Type B pancreatic cell (in vitro differentiated cells): ENCODE results near the gene INSR. TPM values are rescaled to one million over a fixed set of nuclear protein-coding genes. Genes with fewer than 3 reads are reported as not detected.
"Not testable (repeated sequence)": the region's sequence is repeated elsewhere in the genome, so short reads cannot be mapped to it uniquely, and the experiment has no call there.

Source experiments
- DNase-seq: peaks from one replicate; pipeline ENCODE4 v3.0.0; 2021; ENCODE audit warnings: mixed read lengths; ENCODE audit not compliant: unreplicated experiment; ENCODE audit errors: extremely low spot score
- H3K27ac Mint-ChIP-seq: 2 replicates; pipeline ENCODE4 v1.8.0; 2021; ENCODE audit warnings: mild to moderate bottlenecking, mixed read lengths
- H3K27me3 Mint-ChIP-seq: 2 replicates; pipeline ENCODE4 v1.8.0; 2021; ENCODE audit warnings: mixed read lengths
- H3K36me3 Mint-ChIP-seq: 2 replicates; pipeline ENCODE4 v1.8.0; 2021; ENCODE audit warnings: mixed read lengths
- H3K4me1 Mint-ChIP-seq: one replicate; pipeline ENCODE4 v1.8.0; 2021; ENCODE audit warnings: mixed read lengths; ENCODE audit not compliant: unreplicated experiment
- H3K4me3 Mint-ChIP-seq: 2 replicates; pipeline ENCODE4 v1.8.0; 2021; ENCODE audit warnings: mild to moderate bottlenecking, mixed read lengths
- H3K9me3 Mint-ChIP-seq: 2 replicates; pipeline ENCODE4 v1.8.0; 2021; ENCODE audit warnings: mixed read lengths
- total RNA-seq: library from RNA; stranded (reverse); gene quantifications from 2 replicates; pipeline ENCODE4 v1.2.1, GENCODE V29; 2021; ENCODE audit warnings: low replicate concordance
- TF ChIP-seq, protein P1 (sequence below): fragments of 200-600 bp; sonication (generic); conservative IDR thresholded peaks from 2 replicates; pipeline ENCODE4 v1.5.0; 2021; ENCODE audit warnings: antibody characterized with exemption, mild to moderate bottlenecking

Gene INSR
- total RNA-seq, 1 donor from 2014 or later: 33.7 TPM

GRCh38 chr19:7230826-7231225, 63.4 kb downstream of the INSR start:
- Mint-ChIP-seq H3K36me3 (no peaks in the 10 kb centered on the region), H3K4me3 (no peak overlapping the region), H3K27ac (no peak overlapping the region), H3K9me3 (no peaks in the 10 kb centered on the region), H3K4me1 (peaks cover 11% of the 10 kb centered on the region), H3K27me3 (no peaks in the 10 kb centered on the region)
- TF ChIP-seq, protein P1, sequence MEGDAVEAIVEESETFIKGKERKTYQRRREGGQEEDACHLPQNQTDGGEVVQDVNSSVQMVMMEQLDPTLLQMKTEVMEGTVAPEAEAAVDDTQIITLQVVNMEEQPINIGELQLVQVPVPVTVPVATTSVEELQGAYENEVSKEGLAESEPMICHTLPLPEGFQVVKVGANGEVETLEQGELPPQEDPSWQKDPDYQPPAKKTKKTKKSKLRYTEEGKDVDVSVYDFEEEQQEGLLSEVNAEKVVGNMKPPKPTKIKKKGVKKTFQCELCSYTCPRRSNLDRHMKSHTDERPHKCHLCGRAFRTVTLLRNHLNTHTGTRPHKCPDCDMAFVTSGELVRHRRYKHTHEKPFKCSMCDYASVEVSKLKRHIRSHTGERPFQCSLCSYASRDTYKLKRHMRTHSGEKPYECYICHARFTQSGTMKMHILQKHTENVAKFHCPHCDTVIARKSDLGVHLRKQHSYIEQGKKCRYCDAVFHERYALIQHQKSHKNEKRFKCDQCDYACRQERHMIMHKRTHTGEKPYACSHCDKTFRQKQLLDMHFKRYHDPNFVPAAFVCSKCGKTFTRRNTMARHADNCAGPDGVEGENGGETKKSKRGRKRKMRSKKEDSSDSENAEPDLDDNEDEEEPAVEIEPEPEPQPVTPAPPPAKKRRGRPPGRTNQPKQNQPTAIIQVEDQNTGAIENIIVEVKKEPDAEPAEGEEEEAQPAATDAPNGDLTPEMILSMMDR: no peak
- DNase-seq: no peak

DNA sequence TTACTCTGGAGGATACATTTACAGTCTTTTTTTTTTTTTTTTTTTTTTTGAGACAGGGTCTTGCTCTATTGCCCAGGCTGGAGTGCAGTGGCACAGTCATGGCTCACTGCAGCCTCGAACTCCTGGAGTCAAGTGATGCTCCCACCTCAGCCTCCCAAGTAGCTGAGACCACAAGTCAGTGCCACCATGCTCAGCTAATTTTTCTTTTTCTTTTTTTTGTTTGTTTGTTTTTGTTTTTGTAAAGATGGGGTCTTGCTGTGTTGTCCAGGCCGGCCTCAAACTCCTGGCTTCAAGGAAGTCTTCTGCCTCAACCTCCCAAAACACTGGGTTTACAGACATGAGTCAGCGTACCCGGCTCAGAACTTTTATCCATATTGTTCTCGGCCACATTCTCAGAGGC, 64.5 kb downstream of the INSR start:
- Mint-ChIP-seq H3K36me3 (no peaks in the 10 kb centered on the region), H3K27me3 (no peaks in the 10 kb centered on the region), H3K4me1 (peaks cover 7% of the 10 kb centered on the region), H3K9me3 (no peaks in the 10 kb centered on the region), H3K27ac (no peak overlapping the region), H3K4me3 (no peak overlapping the region)
- TF ChIP-seq, protein P1: no peak
- DNase-seq: no peak

GRCh38 chr19:7228935-7229541, 65.2 kb downstream of the INSR start:
- TF ChIP-seq, protein P1: no peak
- H3K4me3 Mint-ChIP-seq: no peak overlapping the region
- H3K27me3 Mint-ChIP-seq: no peaks in the 10 kb centered on the region
- no peak overlapping the region for H3K27ac Mint-ChIP-seq
- H3K36me3 Mint-ChIP-seq: no peaks in the 10 kb centered on the region
- DNase-seq: no peak
- H3K9me3 Mint-ChIP-seq: no peaks in the 10 kb centered on the region
- H3K4me1 Mint-ChIP-seq: peaks cover 12% of the 10 kb centered on the region

DNA sequence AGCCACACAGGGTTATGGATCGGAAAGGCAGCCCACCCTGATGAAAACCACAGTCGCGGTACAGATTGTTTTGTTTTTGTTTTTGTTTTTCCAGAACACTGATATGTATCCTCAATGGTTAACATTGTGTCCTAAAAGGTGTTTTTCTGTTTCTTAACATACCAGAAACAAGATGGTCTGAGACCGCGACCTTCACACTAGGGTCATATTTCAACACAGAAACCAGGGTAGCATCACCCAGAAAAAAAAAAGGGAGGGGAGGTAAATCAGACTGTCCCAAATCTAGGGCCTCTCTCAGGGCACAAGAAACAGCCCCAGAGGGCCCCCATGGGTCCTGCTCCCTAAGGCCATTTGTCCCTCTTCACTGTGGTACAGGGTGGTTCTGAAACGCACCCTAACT, 66.5 kb downstream of the INSR start:
- H3K36me3 Mint-ChIP-seq: no peaks in the 10 kb centered on the region
- no peak overlapping the region for H3K4me3 Mint-ChIP-seq
- no peak overlapping the region for H3K27ac Mint-ChIP-seq
- H3K4me1 Mint-ChIP-seq: peaks cover 12% of the 10 kb centered on the region
- H3K27me3 Mint-ChIP-seq: no peaks in the 10 kb centered on the region
- no peaks in the 10 kb centered on the region for H3K9me3 Mint-ChIP-seq
- TF ChIP-seq, protein P1: no peak
- DNase-seq: no peak

DNA sequence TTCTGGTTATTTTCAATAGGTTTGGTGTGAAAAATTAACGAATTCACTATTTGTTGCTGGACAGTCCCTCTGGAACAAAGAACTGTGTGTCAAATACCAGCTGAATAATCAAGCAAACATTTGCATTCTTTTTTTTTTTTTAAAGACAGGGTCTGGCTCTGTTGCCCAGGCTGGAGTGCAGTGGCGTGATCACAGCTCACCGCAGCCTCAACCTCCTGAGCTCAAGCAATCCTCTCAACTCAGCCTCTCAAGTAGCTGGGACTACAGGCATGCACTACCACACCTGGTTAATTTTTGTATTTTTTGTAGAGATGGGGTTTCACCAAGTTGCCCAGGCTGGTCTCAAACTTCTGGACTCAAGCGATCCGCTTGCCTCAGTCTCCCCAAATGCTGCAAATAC, 67.1 kb downstream of the INSR start:
- not testable (repeated sequence) for DNase-seq, H3K27me3 Mint-ChIP-seq, H3K4me3 Mint-ChIP-seq, H3K36me3 Mint-ChIP-seq, H3K27ac Mint-ChIP-seq, H3K9me3 Mint-ChIP-seq
- H3K4me1 Mint-ChIP-seq: peaks cover 12% of the 10 kb centered on the region

DNA sequence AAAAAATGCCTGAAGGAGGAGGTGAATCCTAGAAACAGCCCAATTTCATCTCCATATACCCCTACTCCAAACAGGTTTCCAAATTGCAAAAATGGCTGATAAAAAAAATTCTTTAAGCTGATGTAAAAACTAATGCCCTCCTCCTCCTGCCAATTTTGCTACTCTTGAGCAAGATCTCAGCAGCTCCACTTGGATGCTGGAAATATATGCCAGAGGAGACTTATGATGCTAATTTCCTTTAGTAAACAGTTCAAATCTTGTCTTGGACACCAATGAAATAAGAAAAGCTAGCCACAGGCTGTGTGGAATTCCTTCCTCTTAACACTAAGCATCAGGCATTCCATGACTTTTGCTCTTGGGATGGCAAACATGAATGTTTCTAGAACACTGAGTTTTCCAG, 67.5 kb downstream of the INSR start:
- TF ChIP-seq, protein P1: no peak
- DNase-seq: no peak
- Mint-ChIP-seq H3K9me3 (no peaks in the 10 kb centered on the region), H3K4me1 (peaks cover 12% of the 10 kb centered on the region), H3K4me3 (no peak overlapping the region), H3K36me3 (no peaks in the 10 kb centered on the region), H3K27ac (no peak overlapping the region), H3K27me3 (no peaks in the 10 kb centered on the region)
